GM12878 (cell line): Measurements from ENCODE around the gene CFC1. TPM values are rescaled to one million over a fixed set of nuclear protein-coding genes. Genes with fewer than 3 reads are reported as not detected.
"Not testable (repeated sequence)": the region's sequence is repeated elsewhere in the genome, so short reads cannot be mapped to it uniquely, and the experiment has no call there.

Source experiments
- ATAC-seq: fragments of 200-7000 bp; cut with Tn5 transposase; 3 replicates; pipeline ENCODE4 v1.9.1; 2020; ENCODE audit warnings: mild to moderate bottlenecking, moderate library complexity
- BruUV-seq: library from RNA; stranded (reverse); fragments of 400-500 nt; replicated peaks from 2 replicates; lab custom pipeline; 2021; lab: Mats Ljungman, UMichigan
- CTCF ChIA-PET: fragments of 300-600 bp; sonication (Branson Sonifier 250); formaldehyde crosslinking; extraction: SDS; loops from one replicate; lab custom pipeline; 2021; ENCODE audit warnings: inconsistent platforms; lab: Yijun Ruan, JAX
- POLR2A ChIA-PET: fragments of 350-600 bp; formaldehyde crosslinking; extraction: SDS; loops from one replicate; lab custom pipeline; 2021; ENCODE audit warnings: inconsistent platforms; lab: Charles Lee
- RAD21 ChIA-PET: fragments of 300-600 bp; sonication (Branson Sonifier 250); formaldehyde crosslinking; loops from one replicate; lab custom pipeline; 2023; ENCODE audit warnings: antibody characterized with exemption; ENCODE audit not compliant: unreplicated experiment; lab: Charles Lee
- SMC1A ChIA-PET: fragments of 300-600 bp; sonication (Branson Sonifier 250); formaldehyde crosslinking; loops from one replicate; lab custom pipeline; 2023; ENCODE audit not compliant: unreplicated experiment, uncharacterized antibody; lab: Charles Lee
- DNase-seq: peaks from one replicate; pipeline ENCODE4 v3.0.0-alpha.2; 2011; ENCODE audit warnings: low read depth, low spot score
- FAIRE-seq: peaks from 3 replicates; lab custom pipeline; 2011; peaks lifted over from hg19 to GRCh38; lab: Jason Lieb, UNC
- H2AFZ ChIP-seq: 2 replicates; pipeline ENCODE4 v1.6.0; 2011; ENCODE audit warnings: low read depth, low read length, control low read depth; ENCODE audit not compliant: control insufficient read depth
- H3K27ac ChIP-seq: 2 replicates; pipeline ENCODE4 v1.5.1; 2011; ENCODE audit warnings: control low read depth; ENCODE audit not compliant: control insufficient read depth, insufficient read depth
- H3K27me3 ChIP-seq, 2 experiments: replicated peaks in 1 of 2; 2 replicates each; pipeline versions ENCODE4 v1.6.0 to v1.6.1; 2011; ENCODE audit warnings: low read length in 1 of 2; ENCODE audit not compliant: control insufficient read depth in 2 of 2, insufficient read depth in 2 of 2
- H3K36me3 ChIP-seq, 2 experiments: 2 replicates each; pipeline ENCODE4 v1.5.1; 2011; ENCODE audit warnings: low read length in 1 of 2; ENCODE audit not compliant: control insufficient read depth in 2 of 2, insufficient read depth in 2 of 2
- H3K4me1 ChIP-seq: 2 replicates; pipeline ENCODE4 v1.6.1; 2011; ENCODE audit warnings: mild to moderate bottlenecking, low read length, moderate library complexity, mixed read lengths; ENCODE audit not compliant: control insufficient read depth, insufficient read depth
- H3K4me2 ChIP-seq: 2 replicates; pipeline ENCODE4 v1.6.0; 2011; ENCODE audit warnings: control low read depth; ENCODE audit not compliant: control insufficient read depth, insufficient read depth
- H3K4me3 ChIP-seq: fragments of 200-600 bp; sonication (generic); 2 replicates; pipeline ENCODE4 v1.5.1; 2016
- H3K79me2 ChIP-seq: 2 replicates; pipeline ENCODE4 v1.6.0; 2011; ENCODE audit warnings: low read length; ENCODE audit not compliant: control insufficient read depth, insufficient read depth
- H3K9ac ChIP-seq: 2 replicates; pipeline ENCODE4 v1.8.0; 2011; ENCODE audit warnings: low read length, control low read depth, mixed read lengths; ENCODE audit not compliant: control insufficient read depth, insufficient read depth
- H3K9me3 ChIP-seq: replicated peaks from 3 replicates; pipeline ENCODE4 v1.5.1; 2011; ENCODE audit warnings: mild to moderate bottlenecking, low read length; ENCODE audit not compliant: control insufficient read depth, insufficient read depth
- H4K20me1 ChIP-seq: 2 replicates; pipeline ENCODE4 v1.6.0; 2011; ENCODE audit not compliant: control insufficient read depth, insufficient read depth
- WGBS: methylation state at CpG from one replicate; pipeline ENCODE4 v1.1.6; 2016; ENCODE audit warnings: low lambda C conversion rate; ENCODE audit not compliant: insufficient replicate concordance, insufficient coverage; ENCODE audit errors: missing lambda C conversion rate; 5-methylcytosine and 5-hydroxymethylcytosine counted together
- in situ Hi-C: fragments of 300-500 bp; cut with MboI; formaldehyde crosslinking; loops from 9 replicates; pipeline ENCODE4 v1.14.3; 2018; ENCODE audit warnings: mixed read lengths
- intact Hi-C: fragments of 100-400 bp; cut with micrococcal nuclease; formaldehyde crosslinking; loops from one replicate; pipeline ENCODE4 v1.14.2; 2022; ENCODE audit not compliant: unreplicated experiment
- polyA plus RNA-seq, 11 experiments: library from polyadenylated mRNA; depleted of rRNA in 4 of 11; unstranded in 6 of 11; stranded (reverse) in 5 of 11; fragments of >200 nt; fragmentation: Nextera tagmentation in 4 of 11; fragmentation: Illumina TruSeq in 1 of 11; extraction: Ambion mirVana in 4 of 11; extraction: Trizol in 1 of 11; gene quantifications; 1 replicate in 1 of 11; 2 replicates in 10 of 11; pipeline versions ENCODE4 v1.2.1 to v1.2.3, GENCODE V29; 2011 to 2016; ENCODE audit warnings: inconsistent platforms in 2 of 11, missing spikeins in 2 of 11, low read depth in 1 of 11
- total RNA-seq, 4 experiments: library from RNA; depleted of rRNA in 3 of 4; stranded (reverse); fragments of >200 nt in 3 of 4; fragmentation: Illumina TruSeq in 1 of 4; extraction: Trizol in 1 of 4; gene quantifications; 2 replicates each; pipeline versions ENCODE4 v1.2.1 to v1.2.3, GENCODE V29; 2013 to 2021

Gene CFC1
- total and polyA plus RNA-seq, 10 of the 15 experiments (the other 5 are each of a cell fraction or from before 2014, with no cell fraction given) = not detected

- RAD21 ChIA-PET, BruUV-seq: not testable (repeated sequence)
Measured at GRCh38 chr2:130628784-130629475, 29.6 kb upstream of the CFC1 start.

GRCh38 chr2:130611140-130611539 lies 11.8 kb upstream of the CFC1 start, which contains the start of gene POTEJ:
Gene POTEJ (plus strand): TSS chr2:130611440. CDS start chr2:130611533, 93 bp downstream.
- H3K9me3 ChIP-seq, H3K27ac ChIP-seq: not testable (repeated sequence)

More at GRCh38 chr2:130628784-130629475, 29.6 kb upstream of the CFC1 start:
- H4K20me1 ChIP-seq, POLR2A ChIA-PET, H2AFZ ChIP-seq, H3K4me2 ChIP-seq, H3K36me3 ChIP-seq, CTCF ChIA-PET, ATAC-seq, FAIRE-seq, H3K27me3 ChIP-seq, DNase-seq, H3K9me3 ChIP-seq, intact Hi-C loops, H3K27ac ChIP-seq, H3K79me2 ChIP-seq, H3K4me1 ChIP-seq, H3K4me3 ChIP-seq, H3K9ac ChIP-seq, SMC1A ChIA-PET, in situ Hi-C loops: not testable (repeated sequence)
- whole genome bisulfite sequencing = 23% methylated on average over 7 of the region's 10 CpGs

GRCh38 chr2:130610486-130610885 lies 11.1 kb upstream of the CFC1 start:
- 86% methylated on average over 13 of the region's 15 CpGs for WGBS
- H3K4me1 ChIP-seq, DNase-seq, ATAC-seq, H2AFZ ChIP-seq, CTCF ChIA-PET, H3K27ac ChIP-seq, BruUV-seq, in situ Hi-C loops, H3K9me3 ChIP-seq, H3K36me3 ChIP-seq, RAD21 ChIA-PET, intact Hi-C loops, H3K4me2 ChIP-seq, H3K27me3 ChIP-seq, FAIRE-seq, SMC1A ChIA-PET, H4K20me1 ChIP-seq, POLR2A ChIA-PET, H3K4me3 ChIP-seq, H3K9ac ChIP-seq, H3K79me2 ChIP-seq: not testable (repeated sequence)

More at GRCh38 chr2:130611140-130611539, 11.8 kb upstream of the CFC1 start, which contains the start of gene POTEJ:
- H3K27me3 ChIP-seq, ATAC-seq, H3K79me2 ChIP-seq, in situ Hi-C loops, H3K4me1 ChIP-seq, H3K36me3 ChIP-seq, RAD21 ChIA-PET, intact Hi-C loops, H3K9ac ChIP-seq, H3K4me3 ChIP-seq, H2AFZ ChIP-seq, FAIRE-seq, DNase-seq, BruUV-seq, POLR2A ChIA-PET, SMC1A ChIA-PET, H3K4me2 ChIP-seq, CTCF ChIA-PET, H4K20me1 ChIP-seq: not testable (repeated sequence)
- WGBS = 6% methylated on average over 3 of the region's 13 CpGs
